Skin of body (tissue), 2 donors: ENCODE measurements around the gene MRPL37. TPM values are rescaled to one million over a fixed set of nuclear protein-coding genes. Genes with fewer than 3 reads are reported as not detected.

Source experiments
- DNase-seq: peaks from one replicate; lab custom pipeline; 2025; lab: John Stamatoyannopoulos, UW
- total RNA-seq: library from RNA; depleted of rRNA; stranded (reverse); fragments of >200 nt; gene quantifications from one replicate; pipeline ENCODE4 v1.2.3, GENCODE V29; 2014

Gene MRPL37
- total RNA-seq, 1 donor from 2014 or later, result 26.2 TPM

DNA sequence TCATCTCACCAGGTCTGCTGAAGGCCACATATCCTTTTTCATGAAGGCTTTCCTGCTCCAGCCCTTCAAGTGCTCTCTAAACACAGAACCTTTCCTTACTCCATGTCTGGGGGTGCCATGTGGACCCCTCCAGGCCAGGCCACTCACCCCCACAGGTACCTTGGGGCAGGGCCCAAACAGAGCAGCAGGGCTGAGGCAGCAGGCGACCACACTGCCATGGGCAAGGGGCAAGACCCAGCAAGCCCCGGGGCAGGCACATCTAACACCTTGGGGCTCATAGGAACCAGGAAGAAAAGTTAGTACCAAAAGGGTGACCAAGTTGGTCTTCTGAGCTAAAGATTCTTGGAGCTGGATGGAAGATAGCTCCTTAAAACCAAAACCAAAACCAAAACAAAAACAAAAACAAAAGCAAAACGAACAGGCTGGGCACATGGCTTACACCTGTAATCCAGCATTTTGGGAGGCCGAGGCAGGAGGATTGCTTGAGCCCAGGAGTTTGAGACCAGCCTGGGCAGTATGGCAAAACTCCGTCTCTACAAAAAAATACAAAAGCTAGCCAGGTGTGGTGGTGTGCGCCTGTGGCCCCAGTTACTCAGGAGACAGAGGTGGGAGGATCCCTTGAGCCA is 63.7 kb downstream of the MRPL37 start:
- DNase-seq, result no peak

DNA sequence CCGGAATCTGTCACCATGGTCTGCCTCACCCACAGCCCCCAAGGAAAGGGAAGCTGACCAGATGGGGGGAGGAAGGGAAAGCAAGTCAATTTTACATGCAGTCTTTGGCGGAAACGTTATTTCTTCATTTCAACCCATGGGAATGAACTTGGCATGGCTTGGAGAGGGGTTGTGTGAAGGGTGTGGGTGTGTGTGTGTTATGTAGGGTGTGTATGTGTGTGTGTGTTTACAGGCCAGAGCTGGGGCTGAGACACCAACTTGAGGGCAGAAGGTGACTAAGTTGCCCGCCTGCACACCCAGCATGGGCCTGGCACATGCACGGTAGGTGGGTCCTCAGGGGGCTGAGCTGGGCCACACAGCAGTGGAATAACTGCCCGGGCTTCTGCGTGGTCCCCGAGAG is 65.2 kb downstream of the MRPL37 start:
- DNase-seq, result no peak

DNA sequence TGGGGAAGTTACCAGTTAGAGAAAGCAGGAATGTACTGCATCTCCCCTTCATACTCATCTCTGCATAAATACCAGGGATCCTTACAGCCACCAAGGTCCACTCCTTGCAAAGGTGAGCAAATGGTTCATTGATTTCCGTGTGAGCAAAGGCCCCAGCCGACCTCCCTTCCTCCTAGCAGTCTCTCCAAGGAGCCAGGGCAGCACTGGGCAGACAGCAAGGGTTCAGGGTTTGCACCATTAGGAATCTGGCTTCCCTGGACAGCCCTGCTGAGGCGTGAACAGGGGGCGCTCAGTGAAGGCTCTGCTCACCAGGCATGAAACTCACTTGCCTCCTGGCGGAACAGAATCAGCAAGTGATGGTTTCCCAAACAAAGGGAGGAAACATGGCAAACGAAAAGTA is 65.7 kb downstream of the MRPL37 start:
- no peak for DNase-seq

DNA sequence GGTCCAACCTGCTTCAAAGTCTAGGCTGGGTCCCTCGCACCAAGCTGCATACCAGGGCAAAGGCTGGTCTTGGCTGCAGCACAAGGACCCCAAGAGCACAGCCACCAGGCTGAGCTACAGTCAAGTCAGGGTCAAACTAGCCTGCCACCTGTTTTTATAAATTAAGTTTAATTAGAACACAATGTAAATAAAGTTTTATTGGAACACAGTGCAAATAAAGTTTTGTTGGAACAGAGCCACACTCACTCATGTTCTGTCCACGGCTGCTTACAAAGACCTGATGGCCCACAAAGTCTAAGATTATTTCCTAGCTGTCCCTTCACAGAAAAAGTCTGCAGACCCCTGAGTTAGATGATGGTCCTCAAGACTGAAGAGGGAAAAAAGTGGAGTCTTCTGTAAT is 66.2 kb downstream of the MRPL37 start:
- no peak for DNase-seq

DNA sequence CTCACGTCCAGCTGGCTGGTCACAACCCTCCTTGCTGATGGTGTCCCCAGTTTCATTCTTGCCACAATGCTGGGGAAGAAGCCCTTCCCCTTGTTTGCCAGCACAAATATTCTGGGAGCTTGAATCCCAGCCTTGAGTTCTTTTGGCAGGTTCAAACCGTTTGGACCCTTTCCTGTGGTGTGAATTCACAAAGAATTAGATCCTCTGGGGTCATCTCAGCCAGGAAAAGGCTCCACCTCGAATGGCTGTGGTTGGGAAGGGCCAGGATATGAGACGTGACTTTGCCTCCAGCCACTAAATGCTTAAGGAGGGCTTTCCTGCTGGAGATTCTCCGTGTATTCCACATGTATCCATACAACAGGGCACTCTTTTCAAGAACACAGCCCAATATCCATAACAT is 66.9 kb downstream of the MRPL37 start:
- DNase-seq, result no peak

Other genes starting within 250 kb of the MRPL37 start
- not detected for gene LDLRAD1, start 182.0 kb upstream of the MRPL37 start, total RNA-seq
- 185 TPM for gene TMEM59, start 147.0 kb upstream of the MRPL37 start, total RNA-seq
- gene TCEANC2, start 146.6 kb upstream of the MRPL37 start, total RNA-seq, result 4.3 TPM
- 0.10 TPM for gene CDCP2, start 47.2 kb upstream of the MRPL37 start, total RNA-seq
- 4.3 TPM for gene CYB5RL, start 137 bp upstream of the MRPL37 start, total RNA-seq
- gene SSBP3, start 206.2 kb downstream of the MRPL37 start, total RNA-seq, result 21.7 TPM